Calu3 (cell line): ENCODE measurements around the gene CCDC54. TPM values are rescaled to one million over a fixed set of nuclear protein-coding genes. Genes with fewer than 3 reads are reported as not detected.

Experiments used
- BruUV-seq: library from RNA; stranded (reverse); fragments of 400-500 nt; replicated peaks from 2 replicates; lab custom pipeline; 2021; lab: Mats Ljungman, UMichigan
- CTCF ChIA-PET: fragments of 300-600 bp; sonication (Branson Sonifier 250); formaldehyde crosslinking; loops from one replicate; lab custom pipeline; 2022; ENCODE audit warnings: antibody characterized with exemption; lab: Charles Lee
- DNase-seq: peaks from one replicate; pipeline ENCODE4 v3.0.0; 2022
- H3K27ac Mint-ChIP-seq: one replicate; pipeline ENCODE4 v1.8.0; 2022; ENCODE audit warnings: mixed read lengths; ENCODE audit not compliant: unreplicated experiment
- H3K27me3 Mint-ChIP-seq: one replicate; pipeline ENCODE4 v1.8.0; 2022; ENCODE audit warnings: mixed read lengths; ENCODE audit not compliant: unreplicated experiment
- H3K36me3 Mint-ChIP-seq: one replicate; pipeline ENCODE4 v1.8.0; 2022; ENCODE audit warnings: mild to moderate bottlenecking, moderate library complexity, mixed read lengths; ENCODE audit not compliant: insufficient read depth, unreplicated experiment
- H3K4me1 Mint-ChIP-seq: one replicate; pipeline ENCODE4 v1.8.0; 2022; ENCODE audit warnings: mild to moderate bottlenecking, low read depth, mixed read lengths; ENCODE audit not compliant: unreplicated experiment
- H3K4me3 Mint-ChIP-seq: one replicate; pipeline ENCODE4 v1.8.0; 2022; ENCODE audit warnings: mild to moderate bottlenecking, low read depth, moderate library complexity, mixed read lengths; ENCODE audit not compliant: unreplicated experiment
- H3K9me3 Mint-ChIP-seq: one replicate; pipeline ENCODE4 v1.8.0; 2022; ENCODE audit warnings: low read depth, mixed read lengths; ENCODE audit not compliant: unreplicated experiment
- intact Hi-C: fragments of 100-400 bp; cut with micrococcal nuclease; formaldehyde crosslinking; loops from one replicate; pipeline ENCODE4 v1.10.0; 2022; ENCODE audit not compliant: unreplicated experiment
- total RNA-seq: library from RNA; stranded (reverse); gene quantifications from 2 replicates; pipeline ENCODE4 v1.2.3, GENCODE V29; 2022
- TF ChIP-seq, protein P1 (sequence below): fragments of 200-600 bp; IDR thresholded peaks from one replicate; pipeline ENCODE4 v1.8.0; 2022; ENCODE audit warnings: antibody characterized with exemption; ENCODE audit not compliant: unreplicated experiment

CCDC54 gene
- total RNA-seq, 1 experiment from 2014 or later = not detected

DNA sequence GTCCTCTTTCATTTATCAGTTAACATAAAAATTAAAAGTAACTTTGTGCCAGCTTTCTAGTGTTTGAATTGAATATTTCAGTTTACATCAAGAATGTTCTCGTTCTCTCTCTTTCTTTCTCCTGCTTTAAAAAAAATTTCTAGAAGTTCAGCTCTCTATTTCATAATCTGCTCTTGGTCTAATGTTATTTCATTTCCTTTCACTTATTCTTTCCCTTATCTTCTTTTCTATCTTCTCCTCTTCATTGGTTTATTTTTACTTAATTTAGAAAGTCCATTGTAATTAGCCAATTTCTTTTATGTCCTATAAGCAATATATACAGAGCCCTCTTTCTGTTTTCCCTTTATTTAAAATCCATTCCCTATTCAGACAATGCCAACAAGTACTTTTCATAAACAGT, 44.6 kb downstream of the CCDC54 start:
- no peak overlapping the region for H3K4me3 Mint-ChIP-seq
- no peaks in the 10 kb centered on the region for H3K36me3 Mint-ChIP-seq
- peaks cover 14% of the 10 kb centered on the region for H3K4me1 Mint-ChIP-seq
- TF ChIP-seq, protein P1, sequence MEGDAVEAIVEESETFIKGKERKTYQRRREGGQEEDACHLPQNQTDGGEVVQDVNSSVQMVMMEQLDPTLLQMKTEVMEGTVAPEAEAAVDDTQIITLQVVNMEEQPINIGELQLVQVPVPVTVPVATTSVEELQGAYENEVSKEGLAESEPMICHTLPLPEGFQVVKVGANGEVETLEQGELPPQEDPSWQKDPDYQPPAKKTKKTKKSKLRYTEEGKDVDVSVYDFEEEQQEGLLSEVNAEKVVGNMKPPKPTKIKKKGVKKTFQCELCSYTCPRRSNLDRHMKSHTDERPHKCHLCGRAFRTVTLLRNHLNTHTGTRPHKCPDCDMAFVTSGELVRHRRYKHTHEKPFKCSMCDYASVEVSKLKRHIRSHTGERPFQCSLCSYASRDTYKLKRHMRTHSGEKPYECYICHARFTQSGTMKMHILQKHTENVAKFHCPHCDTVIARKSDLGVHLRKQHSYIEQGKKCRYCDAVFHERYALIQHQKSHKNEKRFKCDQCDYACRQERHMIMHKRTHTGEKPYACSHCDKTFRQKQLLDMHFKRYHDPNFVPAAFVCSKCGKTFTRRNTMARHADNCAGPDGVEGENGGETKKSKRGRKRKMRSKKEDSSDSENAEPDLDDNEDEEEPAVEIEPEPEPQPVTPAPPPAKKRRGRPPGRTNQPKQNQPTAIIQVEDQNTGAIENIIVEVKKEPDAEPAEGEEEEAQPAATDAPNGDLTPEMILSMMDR = no peak
- no TSS peak for BruUV-seq
- CTCF ChIA-PET = interaction anchor here (0.9 to 1.5 kb wide), 4 partner anchors 27 to 186 kb away, joined by 3 to 24 read pairs (median 9); no protein-coding TSS in a partner anchor
- no peaks in the 10 kb centered on the region for H3K27me3 Mint-ChIP-seq
- intact Hi-C loops = loop anchor here (2.0 to 5.0 kb wide), 3 partner anchors 75 to 149 kb away; partner anchors contain the start of gene BBX
- no peaks in the 10 kb centered on the region for H3K9me3 Mint-ChIP-seq
- H3K27ac Mint-ChIP-seq = no peak overlapping the region
- no peak for DNase-seq

GRCh38 chr3:107425033-107425432, 47.8 kb downstream of the CCDC54 start:
- no peak overlapping the region for H3K4me3 Mint-ChIP-seq
- H3K4me1 Mint-ChIP-seq = peaks cover 8% of the 10 kb centered on the region
- intact Hi-C loops = no loop called here
- no peaks in the 10 kb centered on the region for H3K27me3 Mint-ChIP-seq
- DNase-seq = no peak
- H3K9me3 Mint-ChIP-seq = no peaks in the 10 kb centered on the region
- H3K36me3 Mint-ChIP-seq = peaks cover 4% of the 10 kb centered on the region
- no TSS peak for BruUV-seq
- CTCF ChIA-PET = no interaction called here
- TF ChIP-seq, protein P1 = no peak
- H3K27ac Mint-ChIP-seq = no peak overlapping the region

DNA sequence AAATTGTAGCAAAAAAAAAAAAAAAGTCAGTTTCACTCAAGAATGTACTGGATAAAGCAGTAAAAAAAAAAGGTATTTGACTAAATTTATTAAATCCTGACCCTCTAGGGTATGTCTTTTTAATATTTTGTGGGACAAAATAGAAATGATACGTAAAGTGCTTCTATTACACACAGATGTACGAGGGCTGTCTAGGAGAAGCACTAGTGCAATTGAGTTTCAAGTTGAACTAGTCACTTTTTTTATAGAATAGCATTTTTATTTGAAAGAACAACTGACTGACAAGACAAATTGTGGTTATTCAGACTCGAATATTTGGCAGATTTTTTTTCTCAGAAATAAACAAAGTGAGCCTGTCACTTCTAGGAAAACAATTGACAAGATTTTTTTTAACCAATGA, 49.0 kb downstream of the CCDC54 start:
- no peak for DNase-seq
- H3K4me1 Mint-ChIP-seq = peaks cover 2% of the 10 kb centered on the region
- intact Hi-C loops = no loop called here
- no peaks in the 10 kb centered on the region for H3K9me3 Mint-ChIP-seq
- no peak overlapping the region for H3K4me3 Mint-ChIP-seq
- no TSS peak for BruUV-seq
- CTCF ChIA-PET = no interaction called here
- TF ChIP-seq, protein P1 = no peak
- H3K27me3 Mint-ChIP-seq = no peaks in the 10 kb centered on the region
- H3K36me3 Mint-ChIP-seq = peaks cover 12% of the 10 kb centered on the region
- H3K27ac Mint-ChIP-seq = no peak overlapping the region

Other genes starting within 250 kb of the CCDC54 start
- 66.9 and 72.2 TPM in 2 replicates for gene BBX, start 145.5 kb downstream of the CCDC54 start, total RNA-seq